Measurements from ENCODE around the gene GMDS.

GRCh38 chr6:2077826-2078225, 167.6 kb downstream of the GMDS start:
- TF ChIP-seq CTCF (IDR thresholded peaks at IDR 0.05; ENCODE audit: low read depth, low read length) (no peak), EZH2phosphoT487 (IDR thresholded peaks at IDR 0.05; ENCODE audit: low read depth) (no peak)

All from OCI-LY3 (cell line).